IMR-90 (cell line): ENCODE measurements around the gene C9orf78. TPM values are rescaled to one million over a fixed set of nuclear protein-coding genes. Genes with fewer than 3 reads are reported as not detected.

Source experiments
- ATAC-seq: fragments of 200-7000 bp; cut with Tn5 transposase; 2 replicates; pipeline ENCODE4 v1.9.1; 2020; ENCODE audit warnings: low read depth, mild to moderate bottlenecking, moderate library complexity
- BruUV-seq: library from RNA; stranded (reverse); fragments of 400-500 nt; replicated peaks from 2 replicates; lab custom pipeline; 2021; lab: Mats Ljungman, UMichigan
- CTCF ChIA-PET: fragments of 300-600 bp; formaldehyde crosslinking; extraction: SDS; loops from one replicate; lab custom pipeline; 2021; ENCODE audit warnings: antibody characterized with exemption; lab: Yijun Ruan, JAX
- POLR2A ChIA-PET: fragments of 300-600 bp; sonication (Branson Sonifier 250); formaldehyde crosslinking; loops from one replicate; lab custom pipeline; 2022; ENCODE audit warnings: antibody characterized with exemption; ENCODE audit not compliant: unreplicated experiment; lab: Charles Lee
- DNase-seq: peaks from one replicate; pipeline ENCODE4 v3.0.0; 2013
- H2AFZ ChIP-seq: replicated peaks from 2 replicates; pipeline ENCODE3; 2013; ENCODE audit warnings: low read length, mild to moderate bottlenecking; ENCODE audit not compliant: poor library complexity
- H2AK5ac ChIP-seq: 2 replicates; pipeline ENCODE4 v1.6.1; 2013; ENCODE audit warnings: low read depth, low read length, inconsistent platforms
- H2AK9ac ChIP-seq: replicated peaks from 2 replicates; pipeline ENCODE3; 2013; ENCODE audit warnings: mild to moderate bottlenecking, low read depth, low read length, moderate library complexity; ENCODE audit not compliant: poor library complexity
- H2BK120ac ChIP-seq: 2 replicates; pipeline ENCODE4 v1.6.1; 2013; ENCODE audit warnings: low read depth, low read length, inconsistent platforms
- H2BK15ac ChIP-seq: 3 replicates; pipeline ENCODE4 v1.6.1; 2013; ENCODE audit warnings: low read depth, low read length, inconsistent platforms
- H2BK20ac ChIP-seq: 2 replicates; pipeline ENCODE4 v1.6.1; 2013; ENCODE audit warnings: low read depth, mild to moderate bottlenecking, inconsistent platforms, low read length, moderate library complexity
- H2BK5ac ChIP-seq: 2 replicates; pipeline ENCODE4 v1.6.1; 2013; ENCODE audit warnings: mild to moderate bottlenecking, low read depth, low read length, inconsistent platforms; ENCODE audit not compliant: poor library complexity, severe bottlenecking
- H3K14ac ChIP-seq: replicated peaks from 2 replicates; pipeline ENCODE4 v1.6.1; 2013; ENCODE audit warnings: low read depth, low read length, inconsistent platforms
- H3K18ac ChIP-seq: 2 replicates; pipeline ENCODE4 v1.6.1; 2013; ENCODE audit warnings: low read depth, low read length, control low read depth
- H3K23ac ChIP-seq: 2 replicates; pipeline ENCODE4 v1.6.1; 2013; ENCODE audit warnings: low read depth, low read length, inconsistent platforms
- H3K27ac ChIP-seq: 2 replicates; pipeline ENCODE4 v1.5.1; 2013; ENCODE audit warnings: mild to moderate bottlenecking, control low read depth, low read length; ENCODE audit not compliant: insufficient read depth
- H3K27me3 ChIP-seq: 2 replicates; pipeline ENCODE4 v1.6.1; 2013; ENCODE audit warnings: low read length; ENCODE audit not compliant: control insufficient read depth, insufficient read depth
- H3K36me3 ChIP-seq: 2 replicates; pipeline ENCODE4 v1.6.1; 2013; ENCODE audit warnings: low read length, mixed read lengths; ENCODE audit not compliant: control insufficient read depth, insufficient read depth
- H3K4ac ChIP-seq: 2 replicates; pipeline ENCODE4 v1.6.1; 2013; ENCODE audit warnings: low read depth, low read length, inconsistent platforms
- H3K4me1 ChIP-seq: 2 replicates; pipeline ENCODE4 v1.6.1; 2013; ENCODE audit warnings: low read length, mixed read lengths; ENCODE audit not compliant: control insufficient read depth, insufficient read depth
- H3K4me2 ChIP-seq: 2 replicates; pipeline ENCODE4 v1.6.1; 2013; ENCODE audit warnings: low read depth, mild to moderate bottlenecking, control low read depth, low read length, moderate library complexity
- H3K4me3 ChIP-seq: 2 replicates; pipeline ENCODE4 v1.5.1; 2013; ENCODE audit warnings: low read depth, mild to moderate bottlenecking, control low read depth, low read length, moderate library complexity; ENCODE audit not compliant: insufficient read depth
- H3K56ac ChIP-seq: 2 replicates; pipeline ENCODE4 v1.6.1; 2013; ENCODE audit warnings: low read length, inconsistent platforms; ENCODE audit not compliant: insufficient read depth; ENCODE audit errors: extremely low read depth
- H3K79me1 ChIP-seq, 2 experiments: 2 replicates each; pipeline ENCODE4 v1.6.1; 2013; ENCODE audit warnings: low read length in 2 of 2, inconsistent platforms in 1 of 2, low read depth in 1 of 2
- H3K9ac ChIP-seq: 2 replicates; pipeline ENCODE4 v1.6.1; 2013; ENCODE audit warnings: low read depth, low read length, control low read depth
- H3K9me1 ChIP-seq: 2 replicates; pipeline ENCODE4 v1.6.1; 2013; ENCODE audit warnings: low read length, inconsistent platforms; ENCODE audit not compliant: insufficient read depth
- H3K9me3 ChIP-seq: 2 replicates; pipeline ENCODE4 v1.6.1; 2013; ENCODE audit warnings: low read length; ENCODE audit not compliant: control insufficient read depth, insufficient read depth
- H4K20me1 ChIP-seq: 2 replicates; pipeline ENCODE4 v1.6.1; 2013; ENCODE audit warnings: low read length, inconsistent platforms; ENCODE audit not compliant: insufficient read depth
- H4K5ac ChIP-seq: 2 replicates; pipeline ENCODE4 v1.6.1; 2013; ENCODE audit warnings: mild to moderate bottlenecking, low read depth, low read length, control low read depth
- H4K8ac ChIP-seq, 2 experiments: 2 replicates each; pipeline ENCODE4 v1.6.1; 2013; ENCODE audit warnings: low read depth in 2 of 2, low read length in 2 of 2, control low read depth in 1 of 2, inconsistent platforms in 1 of 2
- H4K91ac ChIP-seq: 2 replicates; pipeline ENCODE4 v1.6.1; 2013; ENCODE audit warnings: low read depth, low read length, inconsistent platforms; ENCODE audit not compliant: insufficient read depth
- BHLHE40 ChIP-seq: fragments of 150-350 bp; IDR thresholded peaks from 2 replicates; pipeline ENCODE4 v1.6.1; 2016; ENCODE audit warnings: mild to moderate bottlenecking, low read depth, low read length
- CEBPB ChIP-seq: IDR thresholded peaks from 2 replicates; pipeline ENCODE4 v1.6.1; 2012; ENCODE audit warnings: low read depth, low read length, improper control_type of control experiment
- CHD1 ChIP-seq: IDR thresholded peaks from 2 replicates; pipeline ENCODE4 v1.6.1; 2012; ENCODE audit warnings: low read depth, low read length, improper control_type of control experiment
- FOS ChIP-seq: fragments of 150-350 bp; IDR thresholded peaks from 2 replicates; pipeline ENCODE4 v1.6.1; 2016; ENCODE audit warnings: low read depth, low read length
- MAFK ChIP-seq: IDR thresholded peaks from 2 replicates; pipeline ENCODE4 v1.6.1; 2012; ENCODE audit warnings: low read depth, low read length, improper control_type of control experiment
- MAZ ChIP-seq: IDR thresholded peaks from 2 replicates; pipeline ENCODE4 v1.6.1; 2012; ENCODE audit warnings: low read depth, mild to moderate bottlenecking, low read length, improper control_type of control experiment, moderate library complexity, borderline replicate concordance
- MXI1 ChIP-seq: IDR thresholded peaks from 2 replicates; pipeline ENCODE4 v1.6.1; 2012; ENCODE audit warnings: low read depth, mild to moderate bottlenecking, low read length, moderate library complexity, borderline replicate concordance
- NFE2L2 ChIP-seq: fragments of 150-350 bp; IDR thresholded peaks from 2 replicates; pipeline ENCODE4 v1.6.1; 2016; ENCODE audit warnings: low read depth, mild to moderate bottlenecking, low read length
- POLR2A ChIP-seq: IDR thresholded peaks from 2 replicates; pipeline ENCODE4 v1.6.1; 2012; ENCODE audit warnings: mild to moderate bottlenecking, low read depth, low read length
- RAD21 ChIP-seq: IDR thresholded peaks from 2 replicates; pipeline ENCODE4 v1.6.1; 2012; ENCODE audit warnings: low read length, improper control_type of control experiment
- RCOR1 ChIP-seq: IDR thresholded peaks from 2 replicates; pipeline ENCODE4 v1.6.1; 2012; ENCODE audit warnings: mild to moderate bottlenecking, low read length, improper control_type of control experiment; ENCODE audit not compliant: insufficient replicate concordance
- RFX5 ChIP-seq: IDR thresholded peaks from 2 replicates; pipeline ENCODE4 v1.8.0; 2012; ENCODE audit warnings: low read depth, mild to moderate bottlenecking, low read length, moderate library complexity
- SMC3 ChIP-seq: fragments of 150-350 bp; IDR thresholded peaks from 2 replicates; pipeline ENCODE4 v1.6.1; 2016; ENCODE audit warnings: low read depth, mild to moderate bottlenecking, antibody characterized with exemption, low read length, moderate library complexity
- WGBS, 2 experiments: methylation state at CpG; one replicate each; pipeline versions ENCODE4 v1.1.5 to v1.1.7; 2013; ENCODE audit warnings: missing lambda C conversion rate in 2 of 2; ENCODE audit not compliant: insufficient read length in 1 of 2; ENCODE audit errors: extremely low coverage in 2 of 2; 5-methylcytosine and 5-hydroxymethylcytosine counted together
- dilution Hi-C: fragments of 300-500 bp; cut with HindIII; formaldehyde crosslinking; loops from one replicate; pipeline ENCODE4 v1.14.3; 2018; ENCODE audit warnings: low sequenced_read_pairs; ENCODE audit not compliant: unreplicated experiment
- in situ Hi-C: fragments of 300-500 bp; cut with MboI; formaldehyde crosslinking; loops from 3 replicates; pipeline ENCODE4 v1.14.3; 2019; ENCODE audit warnings: low sequenced_read_pairs, inconsistent platforms, mixed read lengths
- intact Hi-C: fragments of 100-400 bp; cut with micrococcal nuclease; formaldehyde crosslinking; loops from 2 replicates; pipeline ENCODE4 v1.10.0; 2022
- polyA plus RNA-seq, 3 experiments: library from polyadenylated mRNA; depleted of rRNA; stranded (reverse); fragments of >200 nt; gene quantifications; 2 replicates each; pipeline ENCODE4 v1.2.3, GENCODE V29; 2012; ENCODE audit warnings: low replicate concordance in 1 of 3
- total RNA-seq: library from RNA; depleted of rRNA; stranded (reverse); fragments of >200 nt; gene quantifications from 2 replicates; pipeline ENCODE4 v1.2.3, GENCODE V29; 2012
- TF ChIP-seq, protein P1 (sequence below): conservative IDR thresholded peaks from 2 replicates; pipeline ENCODE4 v1.5.1; 2012; ENCODE audit warnings: mild to moderate bottlenecking, low read depth, low read length, improper control_type of control experiment
- TF ChIP-seq, protein P2 (sequence below): fragments of 150-350 bp; IDR thresholded peaks from 2 replicates; pipeline ENCODE4 v1.6.1; 2017; ENCODE audit warnings: mild to moderate bottlenecking, antibody characterized with exemption, low read length, low read depth
- TF ChIP-seq, protein P3 (sequence below): fragments of 150-350 bp; IDR thresholded peaks from 2 replicates; pipeline ENCODE4 v1.6.1; 2016; ENCODE audit warnings: low read depth, mild to moderate bottlenecking, low read length, moderate library complexity, borderline replicate concordance

The C9orf78 gene
- total and polyA plus RNA-seq, 2 of the 4 experiments (the other 2 are of a cell fraction) = 29.8 to 46.0 TPM

DNA sequence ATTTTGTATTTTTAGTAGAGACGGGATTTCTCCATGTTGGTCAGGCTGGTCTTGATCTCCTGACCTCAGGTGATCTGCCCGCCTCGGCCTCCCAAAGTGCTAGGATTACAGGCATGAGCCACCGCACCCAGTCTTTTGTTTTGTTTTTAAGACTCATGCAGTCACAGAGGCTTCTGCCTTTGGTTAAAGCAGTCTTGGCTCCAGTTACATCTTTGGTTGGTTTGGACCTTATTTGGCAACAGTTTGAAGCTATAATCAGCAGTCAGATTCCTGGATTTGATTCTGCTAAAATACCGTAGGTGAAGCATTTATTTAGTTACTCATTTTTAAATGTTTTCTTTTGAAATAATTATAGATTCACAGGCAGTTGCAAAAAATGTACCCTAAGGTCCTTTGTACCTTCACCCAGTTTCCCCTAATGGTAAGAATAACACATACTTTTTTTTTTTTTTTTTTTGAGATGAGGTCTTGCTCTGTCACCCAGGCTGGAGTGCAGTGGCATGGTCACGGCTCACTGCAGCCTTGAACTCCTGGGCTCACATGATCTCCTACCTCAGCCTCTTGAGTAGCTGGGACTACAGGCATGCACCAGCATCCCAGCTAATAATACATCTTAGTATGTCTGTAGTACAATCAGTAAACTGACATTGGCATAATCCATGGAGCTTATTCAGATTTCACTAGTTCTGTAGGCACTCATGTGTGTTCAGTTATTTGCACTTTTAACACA, 15.9 kb upstream of the C9orf78 start:
- Histone ChIP-seq H3K9ac (no peak overlapping the region), H3K4me1 (no peaks in the 10 kb centered on the region), H2BK15ac (no peak overlapping the region), H2AK5ac (no peak overlapping the region), H3K27ac (no peak overlapping the region), H2BK120ac (no peak overlapping the region), H2BK5ac (no peak overlapping the region), H4K20me1 (peaks cover 4% of the 10 kb centered on the region; the same call in 1 of the 2 replicates), H3K36me3 (peaks cover 31% of the 10 kb centered on the region), H2AFZ (no peak overlapping the region), H2AK9ac (no peak overlapping the region), H3K9me1 (peaks cover 3% of the 10 kb centered on the region; the same call in 1 of the 2 replicates), H3K4me3 (no peak overlapping the region), H2BK20ac (no peak overlapping the region), H3K14ac (no peak overlapping the region), H3K23ac (no peak overlapping the region), H3K27me3 (no peaks in the 10 kb centered on the region), H4K91ac (no peak overlapping the region), H3K79me1 (0 out of 4 replicates have a peak, but pooled peaks cover 0 to 3% of the 10 kb centered on the region in 2 experiments), H3K56ac (no peak overlapping the region), H3K4me2 (no peak overlapping the region), H4K8ac (no peak overlapping the region), H3K18ac (no peak overlapping the region), H3K9me3 (no peaks in the 10 kb centered on the region), H4K5ac (no peak overlapping the region), H3K4ac (no peak overlapping the region)
- ATAC-seq (no peak), DNase-seq (no peak)
- ChIA-PET POLR2A (no interaction called here), CTCF (no interaction called here)
- BruUV-seq = no TSS peak
- in situ Hi-C loops = no loop called here
- dilution Hi-C loops = no loop called here
- TF ChIP-seq MXI1 (no peak), POLR2A (no peak), MAZ (no peak), RAD21 (no peak), RFX5 (no peak), RCOR1 (no peak), CHD1 (no peak), NFE2L2 (no peak), BHLHE40 (no peak), FOS (no peak), CEBPB (no peak), MAFK (no peak), SMC3 (no peak)
- TF ChIP-seq, protein P1, sequence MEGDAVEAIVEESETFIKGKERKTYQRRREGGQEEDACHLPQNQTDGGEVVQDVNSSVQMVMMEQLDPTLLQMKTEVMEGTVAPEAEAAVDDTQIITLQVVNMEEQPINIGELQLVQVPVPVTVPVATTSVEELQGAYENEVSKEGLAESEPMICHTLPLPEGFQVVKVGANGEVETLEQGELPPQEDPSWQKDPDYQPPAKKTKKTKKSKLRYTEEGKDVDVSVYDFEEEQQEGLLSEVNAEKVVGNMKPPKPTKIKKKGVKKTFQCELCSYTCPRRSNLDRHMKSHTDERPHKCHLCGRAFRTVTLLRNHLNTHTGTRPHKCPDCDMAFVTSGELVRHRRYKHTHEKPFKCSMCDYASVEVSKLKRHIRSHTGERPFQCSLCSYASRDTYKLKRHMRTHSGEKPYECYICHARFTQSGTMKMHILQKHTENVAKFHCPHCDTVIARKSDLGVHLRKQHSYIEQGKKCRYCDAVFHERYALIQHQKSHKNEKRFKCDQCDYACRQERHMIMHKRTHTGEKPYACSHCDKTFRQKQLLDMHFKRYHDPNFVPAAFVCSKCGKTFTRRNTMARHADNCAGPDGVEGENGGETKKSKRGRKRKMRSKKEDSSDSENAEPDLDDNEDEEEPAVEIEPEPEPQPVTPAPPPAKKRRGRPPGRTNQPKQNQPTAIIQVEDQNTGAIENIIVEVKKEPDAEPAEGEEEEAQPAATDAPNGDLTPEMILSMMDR = no peak
- TF ChIP-seq, protein P2, sequence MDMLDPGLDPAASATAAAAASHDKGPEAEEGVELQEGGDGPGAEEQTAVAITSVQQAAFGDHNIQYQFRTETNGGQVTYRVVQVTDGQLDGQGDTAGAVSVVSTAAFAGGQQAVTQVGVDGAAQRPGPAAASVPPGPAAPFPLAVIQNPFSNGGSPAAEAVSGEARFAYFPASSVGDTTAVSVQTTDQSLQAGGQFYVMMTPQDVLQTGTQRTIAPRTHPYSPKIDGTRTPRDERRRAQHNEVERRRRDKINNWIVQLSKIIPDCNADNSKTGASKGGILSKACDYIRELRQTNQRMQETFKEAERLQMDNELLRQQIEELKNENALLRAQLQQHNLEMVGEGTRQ = no peak
- TF ChIP-seq, protein P3, sequence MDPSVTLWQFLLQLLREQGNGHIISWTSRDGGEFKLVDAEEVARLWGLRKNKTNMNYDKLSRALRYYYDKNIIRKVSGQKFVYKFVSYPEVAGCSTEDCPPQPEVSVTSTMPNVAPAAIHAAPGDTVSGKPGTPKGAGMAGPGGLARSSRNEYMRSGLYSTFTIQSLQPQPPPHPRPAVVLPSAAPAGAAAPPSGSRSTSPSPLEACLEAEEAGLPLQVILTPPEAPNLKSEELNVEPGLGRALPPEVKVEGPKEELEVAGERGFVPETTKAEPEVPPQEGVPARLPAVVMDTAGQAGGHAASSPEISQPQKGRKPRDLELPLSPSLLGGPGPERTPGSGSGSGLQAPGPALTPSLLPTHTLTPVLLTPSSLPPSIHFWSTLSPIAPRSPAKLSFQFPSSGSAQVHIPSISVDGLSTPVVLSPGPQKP = no peak
- intact Hi-C loops = no loop called here
- 100% methylated on average over 2 of the region's 6 CpGs; no CpG with 5 or more reads in 1 of the 2 experiments for WGBS, 2 experiments
